Spleen (tissue), 11 donors: ENCODE measurements around the gene ACTN1. TPM values are rescaled to one million over a fixed set of nuclear protein-coding genes. Genes with fewer than 3 reads are reported as not detected.
A peak's percentile ranks its signal among the peaks of the same experiment; 100 is the strongest.

ENCODE experiments used
- DNase-seq: peaks from one replicate; pipeline ENCODE4 v3.0.0-alpha.2; 2020
- H3K27ac ChIP-seq, 8 donors: fragments of 200-600 bp; sonication (generic) in 7 of 8; 1 replicate in 4 of 8; 2 replicates in 4 of 8; pipeline versions ENCODE4 v1.5.0 to v1.8.0; 2016 to 2021; ENCODE audit warnings: inconsistent platforms in 4 of 8, mild to moderate bottlenecking in 4 of 8, moderate library complexity in 1 of 8
- H3K27me3 ChIP-seq, 7 donors: fragments of 200-600 bp; sonication (generic) in 6 of 7; replicated peaks in 1 of 7; 1 replicate in 4 of 7; 2 replicates in 3 of 7; pipeline versions ENCODE4 v1.5.0 to v1.8.0; 2016 to 2021; ENCODE audit warnings: inconsistent platforms in 3 of 7, mild to moderate bottlenecking in 1 of 7
- H3K36me3 ChIP-seq, 6 donors: fragments of 200-600 bp; sonication (generic) in 5 of 6; 1 replicate in 4 of 6; 2 replicates in 2 of 6; pipeline versions ENCODE4 v1.5.0 to v1.8.0; 2016 to 2021; ENCODE audit warnings: inconsistent platforms in 2 of 6
- H3K4me1 ChIP-seq, 6 donors: fragments of 200-600 bp; sonication (generic) in 5 of 6; 1 replicate in 3 of 6; 2 replicates in 3 of 6; pipeline versions ENCODE4 v1.5.0 to v1.8.0; 2016 to 2021; ENCODE audit warnings: inconsistent platforms in 3 of 6
- H3K4me3 ChIP-seq, 8 donors: fragments of 200-600 bp; sonication (generic) in 7 of 8; 1 replicate in 4 of 8; 2 replicates in 4 of 8; pipeline versions ENCODE4 v1.5.0 to v1.8.0; 2016 to 2021; ENCODE audit warnings: inconsistent platforms in 4 of 8, mild to moderate bottlenecking in 4 of 8, moderate library complexity in 2 of 8
- H3K9me3 ChIP-seq, 8 donors: fragments of 200-600 bp; sonication (generic) in 7 of 8; 1 replicate in 4 of 8; 2 replicates in 4 of 8; pipeline versions ENCODE4 v1.5.0 to v1.8.0; 2016 to 2021; ENCODE audit warnings: inconsistent platforms in 4 of 8
- CTCF ChIP-seq, 11 experiments: fragments of 200-600 bp in 7 of 11; fragments of 450-650 bp in 4 of 11; sonication (generic) in 4 of 11; IDR thresholded peaks in 8 of 11; conservative IDR thresholded peaks in 3 of 11; 1 replicate in 7 of 11; 2 replicates in 4 of 11; pipeline versions ENCODE4 v1.4.0 to v1.8.0; 2016 to 2021; ENCODE audit warnings: antibody characterized with exemption in 11 of 11, inconsistent platforms in 4 of 11, mild to moderate bottlenecking in 1 of 11
- POLR2A ChIP-seq, 3 donors: fragments of 450-650 bp; IDR thresholded peaks; one replicate each; pipeline ENCODE4 v1.5.1; 2017; ENCODE audit warnings: antibody characterized with exemption in 3 of 3, mild to moderate bottlenecking in 1 of 3
- POLR2AphosphoS5 ChIP-seq, 3 donors: sonication (generic); formaldehyde crosslinking; IDR thresholded peaks; one replicate each; pipeline ENCODE4 v1.5.1; 2017; ENCODE audit warnings: antibody characterized with exemption in 3 of 3
- WGBS, 5 donors: extraction: QIAGEN DNeasy Blood & Tissue Kit in 3 of 5; methylation state at CpG; one replicate each; pipeline versions ENCODE4 v1.1.5 to v1.1.7; 2013 to 2018; 5-methylcytosine and 5-hydroxymethylcytosine counted together
- intact Hi-C: fragments of 100-400 bp; cut with DNase I; formaldehyde crosslinking; loops from one replicate; pipeline ENCODE4 v1.15.0; 2023; ENCODE audit warnings: low total_unique reads
- polyA plus RNA-seq, 3 donors: library from polyadenylated mRNA; stranded (reverse); fragments of 200-250 nt; gene quantifications; one replicate each; pipeline ENCODE4 v1.2.1, GENCODE V29; 2013
- total RNA-seq, 7 donors: library from RNA; depleted of rRNA in 3 of 7; stranded (reverse); fragments of >200 nt in 3 of 7; fragmentation: NEBNext Ultra II Directional in 4 of 7; extraction: Animal tissue kit (Norgen Biotek cat#: 25700) in 4 of 7; gene quantifications; one replicate each; pipeline versions ENCODE4 v1.1.0 to v1.2.1, GENCODE V29; 2016 to 2021
- donor health status: healthy with polysubstance abuse.
- donor health status: DM: no; HTN: no; CAD: no; lungs with moderate emphysema.
- donor health status: DM: no; HTN: no; CAD: no.
- donor health status: Bipolar disorder and iron deficiency.
- donor health status: healthy.
- donor health status: DM: no; HTN: no; CAD: no.
- donor health status: DM: yes; HTN: yes; CAD: no.

The ACTN1 gene
- total and polyA plus RNA-seq, 10 donors, result 15.4 to 315 (median 95.4) TPM

GRCh38 chr14:68959035-68959434, 20.1 kb downstream of the ACTN1 start:
- intact Hi-C loops, result no loop called here
- Histone ChIP-seq H3K9me3 (no peaks in the 10 kb centered on the region), H3K4me3 (no peak overlapping the region), H3K36me3 (peaks cover 0 to 6% (median 0%) of the 10 kb centered on the region in 6 donors), H3K27me3 (no peaks in the 10 kb centered on the region), H3K27ac (peak overlapping the region in 7 of 8 donors; percentile 31 to 69 (median 48)), H3K4me1 (peaks cover 19 to 98% (median 49%) of the 10 kb centered on the region in 6 donors)
- WGBS, 5 donors, result 37 to 57% (median 50%) methylated on average over 4 of the region's 4 CpGs
- TF ChIP-seq POLR2A (IDR thresholded peaks at IDR 0.05), result no peak
- no peak for TF ChIP-seq POLR2AphosphoS5 (IDR thresholded peaks at IDR 0.05)
- no peak for TF ChIP-seq CTCF (IDR thresholded peaks at IDR 0.05 in 8 of 11, conservative IDR thresholded peaks at IDR 0.05 in 3 of 11)
- DNase-seq, result no peak

- WGBS, 5 donors, result 23 to 36% (median 27%) methylated on average over 6 of the region's 6 CpGs
- TF ChIP-seq POLR2AphosphoS5 (IDR thresholded peaks at IDR 0.05) (peak in 2 of 3 donors; percentile 45 to 59), POLR2A (IDR thresholded peaks at IDR 0.05) (no peak), CTCF (IDR thresholded peaks at IDR 0.05 in 8 of 11, conservative IDR thresholded peaks at IDR 0.05 in 3 of 11) (no peak)
- H3K27me3 ChIP-seq, result no peaks in the 10 kb centered on the region
- H3K4me3 ChIP-seq, result no peak overlapping the region
- no peaks in the 10 kb centered on the region for H3K9me3 ChIP-seq
- intact Hi-C loops, result no loop called here
- DNase-seq, result no peak
- peaks cover 0 to 6% (median 0%) of the 10 kb centered on the region in 6 donors for H3K36me3 ChIP-seq
- H3K4me1 ChIP-seq, result peaks cover 19 to 98% (median 49%) of the 10 kb centered on the region in 6 donors
- H3K27ac ChIP-seq, result peak overlapping the region in 7 of 8 donors; percentile 31 to 69 (median 48)
Measured at GRCh38 chr14:68958553-68958952, 20.5 kb downstream of the ACTN1 start.

GRCh38 chr14:68957775-68958174, 21.3 kb downstream of the ACTN1 start:
- no peak for DNase-seq
- 51 to 64% (median 59%) methylated on average over 12 of the region's 12 CpGs for WGBS, 5 donors
- intact Hi-C loops, result no loop called here

More at GRCh38 chr14:68957775-68958174, 21.3 kb downstream of the ACTN1 start:
- Histone ChIP-seq H3K9me3 (no peaks in the 10 kb centered on the region), H3K4me1 (peaks cover 21 to 99% (median 52%) of the 10 kb centered on the region in 6 donors), H3K36me3 (peaks cover 0 to 6% (median 0%) of the 10 kb centered on the region in 6 donors), H3K27ac (peak overlapping the region in 7 of 8 donors; percentile 21 to 69 (median 35)), H3K4me3 (no peak overlapping the region), H3K27me3 (peaks cover 0 to 2% (median 0%) of the 10 kb centered on the region in 7 donors)
- TF ChIP-seq POLR2A (IDR thresholded peaks at IDR 0.05), result no peak
- no peak for TF ChIP-seq POLR2AphosphoS5 (IDR thresholded peaks at IDR 0.05)
- no peak for TF ChIP-seq CTCF (IDR thresholded peaks at IDR 0.05 in 8 of 11, conservative IDR thresholded peaks at IDR 0.05 in 3 of 11)
